ENCODE measurements around the gene SNX27.

Gene SNX27

DNA sequence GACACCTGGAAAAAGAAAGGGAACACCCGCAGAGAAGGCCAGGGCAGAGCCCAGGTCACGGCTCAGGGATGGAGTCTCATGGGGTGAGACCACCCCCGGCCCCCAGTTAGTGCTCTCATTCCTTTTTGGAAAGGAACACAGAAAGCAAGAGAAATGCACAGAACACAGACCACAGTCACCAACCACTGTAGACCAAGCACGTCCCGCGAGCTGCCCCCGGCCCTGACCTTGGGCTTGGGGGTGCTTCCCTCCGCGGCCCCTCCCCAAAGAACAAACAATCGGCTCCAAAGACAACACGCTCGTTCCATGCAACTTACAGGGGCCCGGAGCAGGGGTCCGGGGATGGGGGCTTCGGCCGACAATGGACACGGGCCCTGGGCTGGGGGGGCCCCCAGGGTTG is 92.0 kb downstream of the SNX27 start:
- no peak for DNase-seq

DNA sequence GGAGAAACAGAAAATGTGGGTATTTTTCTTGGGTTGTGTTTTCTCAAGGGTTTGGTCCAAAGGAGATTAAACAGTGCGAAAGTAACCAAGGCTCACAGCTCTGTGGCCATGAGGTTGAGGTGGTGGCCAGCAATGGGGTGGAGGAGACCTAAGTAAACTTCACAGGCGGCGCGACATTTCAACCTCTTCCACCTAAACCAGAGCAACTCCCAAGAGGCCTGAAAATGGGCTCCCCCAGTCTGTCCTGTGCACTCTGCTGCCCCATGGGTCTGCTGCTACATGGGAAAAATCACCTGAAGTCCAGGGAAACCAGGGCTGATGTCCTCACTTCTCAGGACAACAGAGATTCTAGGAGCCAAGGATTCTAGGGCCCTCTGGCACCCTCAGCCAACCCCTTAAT is 92.4 kb downstream of the SNX27 start:
- no peak for DNase-seq

DNA sequence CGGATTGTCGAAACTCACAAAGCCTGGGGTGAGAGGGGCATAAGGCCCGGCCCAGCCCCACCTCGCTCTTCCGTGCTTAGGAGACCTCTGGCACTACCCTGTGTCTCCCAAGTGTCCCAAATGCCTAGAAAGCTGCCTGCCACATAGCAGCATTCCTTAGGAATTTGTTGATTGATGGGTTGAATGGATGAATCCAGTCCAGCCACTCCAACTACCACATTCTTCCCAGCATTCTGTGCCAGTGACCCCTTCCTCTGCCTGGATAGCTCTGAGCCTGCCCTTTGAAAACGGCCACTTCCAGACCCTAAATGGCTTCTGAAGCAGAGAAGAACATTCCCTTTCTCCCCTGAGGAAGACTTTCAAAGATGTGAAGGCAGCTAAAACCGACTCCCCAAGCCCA is 93.3 kb downstream of the SNX27 start:
- no peak for DNase-seq

DNA sequence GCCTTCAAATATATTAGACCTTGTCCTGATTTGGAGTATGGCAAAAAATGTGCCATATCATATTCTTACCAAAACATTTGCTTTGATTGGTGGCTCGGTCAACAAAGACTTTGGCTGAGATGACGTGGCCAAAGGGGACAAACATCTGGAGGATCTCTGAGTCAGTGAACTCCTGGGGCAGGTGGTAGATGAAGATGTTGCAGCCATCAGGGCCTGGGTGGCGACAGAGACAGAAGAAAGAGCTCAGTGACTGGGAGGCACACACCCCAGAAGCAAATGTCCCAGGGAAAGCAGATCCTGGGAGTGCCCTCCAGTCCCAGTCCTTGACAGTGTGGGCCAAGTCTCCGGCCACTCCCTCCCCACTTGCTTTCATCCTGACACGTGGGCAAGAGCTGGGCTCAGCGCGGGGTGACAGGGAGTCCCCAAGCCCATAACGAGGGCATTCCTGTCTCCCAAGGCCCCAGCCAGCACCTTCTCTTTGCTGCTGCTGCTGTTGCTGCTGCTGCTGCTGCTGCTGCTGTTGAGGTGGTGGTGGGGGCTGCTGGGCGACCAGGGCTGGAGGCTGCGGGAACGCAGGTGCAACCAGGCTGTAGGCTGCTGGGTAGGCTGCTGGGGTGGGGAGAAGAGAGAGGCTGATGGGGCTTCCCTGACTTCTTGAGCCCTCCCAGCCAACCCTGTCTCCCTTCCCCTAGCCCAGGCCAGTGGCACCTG is 94.1 kb downstream of the SNX27 start:
- DNase-seq = no peak

DNA sequence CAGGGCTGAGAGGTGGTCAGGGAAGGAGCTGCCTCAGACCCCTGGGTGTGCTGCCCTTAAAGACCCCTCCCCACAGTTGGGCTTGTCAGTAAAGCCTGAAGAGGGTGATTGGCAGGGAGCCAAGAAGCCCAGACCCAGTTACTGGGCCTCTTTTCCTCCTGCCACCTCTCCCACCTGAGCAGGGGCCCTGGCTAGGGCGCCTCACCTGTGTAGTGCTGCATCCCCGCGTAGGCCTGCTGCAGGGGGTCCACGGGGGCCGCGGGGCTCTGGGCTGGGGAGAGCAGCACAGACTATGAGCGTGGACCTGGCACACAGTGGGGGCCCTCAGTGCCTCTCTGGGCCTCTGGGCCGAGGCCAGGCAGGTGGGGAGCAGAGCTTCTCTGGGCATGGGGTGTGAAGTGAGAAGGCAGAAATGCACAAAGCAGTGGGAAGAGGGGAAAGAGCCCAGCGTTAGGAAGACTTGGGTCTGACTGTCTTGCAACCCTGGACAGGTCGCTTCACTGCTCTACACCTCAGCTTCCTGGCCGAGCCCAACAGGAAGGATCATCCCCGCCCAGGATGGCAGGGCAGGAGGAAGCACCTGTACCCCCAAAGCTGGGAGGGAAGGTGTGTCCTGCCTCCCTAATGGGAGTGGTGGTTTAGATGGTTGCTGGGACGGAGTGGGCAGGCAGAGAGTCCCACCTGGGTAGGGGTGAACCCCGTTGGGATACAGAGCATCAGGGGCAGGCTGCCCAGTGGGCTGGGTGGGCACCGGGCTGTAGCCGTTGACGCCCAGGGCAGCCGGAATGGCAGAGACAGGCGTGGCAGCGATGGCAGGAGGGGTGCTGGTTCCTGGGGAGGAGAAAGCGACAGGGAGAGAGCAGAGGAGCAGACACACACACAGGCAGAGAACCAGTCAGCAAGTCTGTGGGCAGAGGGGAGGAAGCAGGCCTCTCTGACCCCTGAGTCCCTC is 94.9 kb downstream of the SNX27 start:
- DNase-seq = no peak

DNA sequence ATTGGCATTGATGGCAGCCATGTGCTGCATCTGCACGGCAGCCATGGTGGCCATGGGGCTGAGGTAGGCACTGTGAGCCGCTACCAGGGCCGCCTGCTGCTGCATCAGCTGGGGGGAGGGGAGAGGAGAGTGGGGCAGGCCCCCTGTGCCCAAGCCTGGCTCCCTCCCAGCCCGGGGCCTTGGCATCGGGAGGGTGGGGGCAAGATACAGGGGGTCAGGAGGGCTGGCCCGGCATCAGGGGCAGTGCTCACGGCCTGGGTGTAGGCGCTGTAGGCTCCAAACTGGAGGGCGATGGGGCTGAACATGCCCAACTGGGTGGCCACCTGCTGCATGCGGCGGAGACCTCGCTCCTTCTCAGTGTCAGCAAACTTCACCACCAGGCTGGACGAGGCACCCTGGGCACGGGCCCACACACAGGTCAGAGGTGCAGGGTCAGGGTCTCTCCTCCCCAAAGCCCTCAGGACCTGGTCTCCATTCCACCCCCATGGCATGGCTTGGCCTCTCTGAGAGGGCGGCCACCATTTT is 95.8 kb downstream of the SNX27 start:
- DNase-seq = no peak

DNA sequence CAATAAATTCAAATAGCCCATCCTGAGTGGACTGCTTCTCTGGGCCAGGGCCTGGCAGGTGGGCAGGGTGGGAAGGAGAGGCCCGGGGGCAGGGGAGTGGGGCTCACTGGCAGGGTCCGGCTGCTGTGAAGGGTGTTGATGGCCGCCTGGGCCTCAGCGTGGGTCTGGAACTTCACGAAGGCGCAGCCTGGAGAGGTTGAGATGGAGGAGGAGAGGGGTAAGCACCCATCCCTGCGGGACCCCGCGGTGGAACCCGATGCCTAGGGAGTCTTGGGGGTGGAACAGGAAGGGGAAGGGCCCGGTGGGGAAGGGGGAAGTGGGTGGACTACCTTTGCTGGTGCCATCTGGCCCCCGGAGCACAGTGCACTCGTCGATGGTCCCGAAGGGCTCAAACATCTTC is 97.0 kb downstream of the SNX27 start:
- DNase-seq = no peak

DNA sequence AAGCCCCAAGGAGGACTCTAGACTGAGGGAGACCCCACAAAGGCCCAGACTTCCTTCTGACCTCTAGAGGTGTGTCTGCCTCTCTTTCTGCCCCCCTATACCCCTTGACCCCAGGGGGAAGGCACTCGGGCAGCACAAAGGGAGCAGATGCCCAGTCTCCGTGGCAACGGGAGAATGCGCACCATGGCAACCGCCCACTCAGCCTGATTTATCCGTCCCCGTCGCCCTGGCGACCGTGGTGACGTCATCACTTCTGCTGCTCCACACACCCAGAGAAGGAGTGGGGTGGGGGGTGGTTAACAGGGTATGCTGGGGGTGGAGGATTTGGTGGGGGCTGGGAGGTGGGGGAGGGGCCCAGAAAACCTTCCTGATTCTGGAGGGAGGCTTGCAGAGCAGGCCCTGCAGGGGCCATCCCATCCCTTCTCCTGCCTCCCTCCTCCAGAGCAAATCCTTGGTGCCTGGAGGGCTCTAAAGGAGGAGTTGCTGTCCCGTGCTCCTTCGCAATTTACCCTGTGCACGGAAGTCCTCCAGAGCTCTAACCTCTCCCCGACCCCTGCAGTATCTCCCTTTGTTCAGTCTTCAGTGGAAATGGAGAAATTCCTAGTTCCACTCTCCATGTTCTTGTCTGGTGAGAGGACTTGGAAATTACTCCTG is 98.5 kb downstream of the SNX27 start:
- peak in 49 of 56 donors; percentile 9 to 92 (median 71) for DNase-seq

DNA sequence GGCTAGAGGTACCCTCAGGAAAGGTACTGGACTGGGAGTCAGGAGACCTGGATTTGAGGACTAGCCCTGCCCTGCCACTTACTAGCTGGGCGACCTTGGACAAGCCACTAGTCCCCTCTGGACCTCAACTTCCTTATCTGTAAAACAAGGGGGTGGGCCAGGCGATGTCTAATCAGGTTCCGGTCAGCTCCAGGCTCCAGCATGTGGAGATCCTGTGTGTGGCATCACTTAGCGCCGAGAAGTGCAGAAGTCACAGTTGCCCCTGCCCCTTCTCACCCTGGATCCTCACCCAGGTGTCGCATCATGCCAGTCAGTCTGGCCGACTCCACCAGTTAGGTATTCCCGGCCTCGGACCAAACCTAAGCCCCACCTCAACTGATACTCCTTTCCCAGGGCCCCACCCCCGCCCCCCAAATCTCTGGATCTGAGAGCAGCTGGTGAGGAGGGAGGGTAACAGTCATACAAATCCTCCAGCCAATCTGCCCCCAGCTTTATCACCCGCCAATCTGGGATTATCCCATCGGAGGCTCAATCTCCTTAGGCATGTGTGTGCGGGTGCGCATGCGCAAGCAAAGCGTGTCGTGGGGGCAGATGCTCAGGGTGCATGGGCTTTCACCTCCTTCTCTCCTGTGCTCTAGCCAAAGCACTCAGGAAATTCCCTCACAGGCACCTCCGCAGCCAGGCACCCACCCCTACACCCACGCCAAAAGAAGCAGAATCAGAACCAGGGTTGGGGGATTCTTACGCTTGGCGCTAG is 99.4 kb downstream of the SNX27 start:
- peak in 17 of 56 donors; percentile 12 to 48 (median 36) for DNase-seq

DNA sequence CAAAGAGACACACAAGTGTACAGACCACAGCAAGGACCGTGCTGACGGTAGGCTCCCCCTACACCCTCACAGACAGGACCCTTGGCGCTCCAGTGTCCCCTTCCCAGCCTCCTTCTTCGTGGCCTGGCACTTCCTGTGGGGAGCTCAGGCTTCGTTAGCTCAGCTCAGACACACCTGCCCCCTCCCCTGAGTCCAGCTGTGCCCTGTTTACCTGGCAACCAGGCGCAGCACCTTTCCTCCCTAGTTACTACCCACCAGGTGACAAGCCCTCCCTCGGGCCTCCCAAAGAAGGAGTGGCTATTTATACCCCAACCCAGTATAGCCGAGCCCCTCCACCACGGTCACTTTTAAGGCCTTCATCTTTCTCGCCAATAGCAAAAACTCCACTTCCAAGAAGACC is 100.1 kb downstream of the SNX27 start:
- no peak for DNase-seq

DNA sequence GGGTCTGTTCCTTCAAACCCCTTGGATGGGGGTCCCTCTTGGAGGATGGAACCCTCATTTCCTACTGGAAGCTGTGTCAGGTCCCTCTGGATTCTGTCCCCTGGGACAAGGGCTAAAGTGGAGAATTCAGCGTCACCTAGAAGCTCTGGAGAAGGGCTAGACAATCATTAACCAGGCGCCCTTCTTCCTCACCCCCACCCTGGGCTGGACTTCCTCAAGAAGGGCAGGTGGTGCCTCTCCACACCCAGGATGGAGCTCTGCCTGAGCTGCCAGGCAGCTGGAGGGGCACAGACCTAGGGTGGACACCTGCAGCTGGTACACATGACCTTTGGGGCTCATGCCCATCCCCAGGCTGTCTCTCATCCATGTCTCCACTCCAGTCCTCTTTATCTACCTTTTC is 101.2 kb downstream of the SNX27 start:
- DNase-seq = no peak

DNA sequence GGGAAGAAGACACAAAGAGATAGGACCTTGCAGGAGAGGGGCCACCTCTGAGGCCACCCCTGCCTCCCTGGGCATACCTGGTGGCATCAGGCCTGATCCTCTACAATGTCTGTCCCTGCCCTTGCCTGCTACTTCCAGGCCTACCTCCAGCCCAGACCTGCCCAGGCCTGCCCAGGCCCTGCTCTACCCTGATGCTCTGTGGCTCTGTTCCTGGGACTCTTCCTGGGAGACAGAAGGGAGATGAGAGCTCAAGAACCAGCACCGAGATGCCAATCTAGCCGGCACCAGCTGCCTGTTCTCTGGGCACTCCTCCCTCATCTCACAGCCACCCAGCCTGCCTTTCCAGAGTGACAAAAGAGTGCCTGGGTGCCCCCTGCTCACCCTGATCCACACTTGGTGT is 102.0 kb downstream of the SNX27 start:
- no peak for DNase-seq

DNA sequence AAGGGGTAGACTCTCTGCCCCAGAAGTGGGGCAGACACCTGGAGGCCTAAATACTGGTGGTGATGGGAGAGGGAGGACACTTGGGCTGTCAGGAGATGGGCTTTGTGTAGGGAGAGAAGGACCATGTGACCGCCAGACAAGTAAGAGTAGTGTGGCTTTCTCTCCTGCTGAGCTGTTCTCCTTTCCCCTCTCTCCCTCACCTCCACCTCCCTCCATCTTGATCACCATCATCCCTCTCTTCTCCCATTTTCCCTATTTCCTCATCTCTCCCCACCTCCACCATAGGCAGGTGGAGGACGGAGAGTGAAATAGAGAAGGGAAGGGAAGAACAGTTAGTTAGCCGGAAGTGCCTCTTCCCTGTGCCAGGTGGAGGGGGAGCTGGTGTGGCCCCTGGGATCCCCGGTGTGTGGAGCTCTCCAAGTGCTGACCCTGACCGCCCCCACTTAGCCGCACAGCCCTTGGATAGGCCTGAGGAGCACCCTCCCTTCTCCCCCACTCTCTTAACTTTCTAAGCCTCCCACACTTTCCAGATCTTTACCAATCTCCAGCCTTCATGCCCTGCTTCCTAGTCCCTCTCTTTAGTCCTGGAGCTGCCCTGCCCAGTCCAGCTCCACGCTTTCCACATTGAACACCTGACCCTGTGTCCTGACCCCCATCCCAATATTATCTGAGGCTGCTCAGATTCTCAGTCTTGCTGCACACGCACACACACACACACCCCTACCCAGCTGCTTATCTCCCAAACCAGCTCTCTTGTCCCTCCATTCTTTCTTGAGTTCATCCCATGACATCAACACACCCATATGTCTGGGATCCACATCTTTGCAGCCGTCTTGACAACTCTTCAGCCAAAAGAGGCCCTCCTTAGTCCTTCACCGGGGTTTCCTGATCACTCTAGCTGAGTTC is 103.2 kb downstream of the SNX27 start:
- no peak for DNase-seq

DNA sequence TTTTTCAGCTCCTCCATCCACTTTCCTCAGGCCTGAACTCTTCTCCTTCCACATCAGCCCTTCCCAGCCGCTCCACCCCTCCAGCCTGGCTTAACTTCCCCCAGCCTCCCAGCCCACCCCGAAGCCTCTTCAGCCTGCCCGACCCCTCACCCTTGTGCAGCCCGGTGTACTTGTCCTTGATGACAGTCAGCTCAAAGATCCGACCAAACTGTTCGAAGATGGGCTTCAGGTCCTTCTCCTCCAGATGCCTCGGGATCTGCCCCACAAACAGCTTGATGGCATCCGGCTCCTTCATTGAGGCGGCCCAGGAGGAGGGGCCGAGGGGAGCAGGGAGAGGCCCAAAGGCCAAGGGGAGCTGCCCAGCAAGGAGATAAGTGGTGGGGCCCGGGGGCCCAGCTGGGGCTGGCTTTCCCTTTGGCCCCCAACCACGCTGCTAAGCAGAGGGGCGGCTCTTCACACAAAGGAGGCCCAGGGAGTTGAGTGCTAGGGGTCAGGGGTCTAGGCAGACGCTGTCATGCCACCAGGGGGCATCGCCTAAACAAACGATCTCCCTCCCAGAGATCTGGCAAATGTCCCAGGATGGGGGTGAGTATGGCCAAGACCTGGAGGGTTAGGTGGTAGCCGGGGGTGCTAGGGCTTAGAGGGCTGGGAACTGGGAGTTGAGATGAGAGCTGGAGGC is 104.0 kb downstream of the SNX27 start:
- DNase-seq = peak in 2 of 56 donors; percentile 22 to 28

DNA sequence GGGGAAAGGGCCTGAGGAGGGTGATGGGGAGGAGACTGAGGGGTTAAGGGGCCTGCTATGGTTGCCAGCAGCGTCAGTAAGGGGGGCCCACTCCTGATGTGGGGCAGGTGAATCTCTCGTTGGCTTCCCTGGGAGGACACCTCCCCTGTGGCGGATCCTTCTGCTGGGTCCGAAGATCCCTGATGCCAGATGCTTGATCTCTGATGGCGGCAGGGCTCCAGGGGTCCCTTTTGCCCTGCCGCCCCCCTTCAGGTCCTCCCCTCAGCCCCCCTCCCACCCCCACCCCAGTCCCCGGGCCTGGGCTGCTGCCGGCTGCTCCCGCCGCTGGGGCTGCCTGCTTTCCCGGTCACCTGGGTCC is 104.5 kb downstream of the SNX27 start:
- DNase-seq = no peak

DNA sequence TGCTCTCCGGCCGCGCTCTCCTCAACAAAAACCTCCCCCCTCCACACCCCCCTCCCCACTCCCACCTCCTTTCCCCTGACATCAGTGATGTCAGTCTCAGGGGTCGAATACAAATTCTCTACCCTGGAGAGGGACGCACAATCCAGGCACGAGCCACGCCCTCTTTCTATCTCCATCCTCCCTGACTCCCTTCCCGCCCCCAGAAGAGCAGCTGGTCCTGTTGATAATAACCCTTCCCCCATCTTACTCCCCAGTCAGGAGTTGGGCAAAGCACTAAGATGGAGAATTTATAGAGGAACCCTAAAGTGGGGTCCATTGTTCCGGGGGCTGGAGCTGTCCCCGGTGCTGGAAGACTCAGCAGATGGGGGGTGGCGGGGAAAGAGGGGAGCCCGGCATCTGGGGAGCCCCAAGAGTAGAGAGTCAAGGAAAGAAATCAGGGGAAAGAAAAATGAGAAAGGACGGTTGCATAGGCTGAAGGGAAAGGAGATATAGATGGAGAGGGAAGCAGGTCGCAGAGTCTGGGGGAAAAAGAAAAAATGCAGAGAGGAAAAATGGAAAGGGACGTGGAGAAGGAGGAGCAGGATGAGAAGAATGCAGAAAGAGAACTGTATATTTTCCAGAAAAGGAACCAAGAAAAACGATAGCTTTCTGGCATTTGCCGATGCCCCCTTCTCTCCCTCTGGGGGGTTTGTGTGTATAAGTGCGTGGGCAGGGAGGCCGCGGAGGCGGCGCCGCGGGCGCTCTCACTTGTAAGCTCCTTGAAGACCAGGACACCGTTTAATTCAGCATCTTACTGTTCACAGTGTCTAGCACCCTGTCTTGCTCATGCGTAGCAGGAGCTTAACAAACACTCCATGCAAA is 105.2 kb downstream of the SNX27 start, which contains the start of gene CELF3:
CELF3 (minus strand) TSS at position 33 of the 861 bp plus-strand sequence. CDS start 783 bp downstream, outside the sequence.
- peak in 46 of 56 donors; percentile 18 to 84 (median 53) for DNase-seq

DNA sequence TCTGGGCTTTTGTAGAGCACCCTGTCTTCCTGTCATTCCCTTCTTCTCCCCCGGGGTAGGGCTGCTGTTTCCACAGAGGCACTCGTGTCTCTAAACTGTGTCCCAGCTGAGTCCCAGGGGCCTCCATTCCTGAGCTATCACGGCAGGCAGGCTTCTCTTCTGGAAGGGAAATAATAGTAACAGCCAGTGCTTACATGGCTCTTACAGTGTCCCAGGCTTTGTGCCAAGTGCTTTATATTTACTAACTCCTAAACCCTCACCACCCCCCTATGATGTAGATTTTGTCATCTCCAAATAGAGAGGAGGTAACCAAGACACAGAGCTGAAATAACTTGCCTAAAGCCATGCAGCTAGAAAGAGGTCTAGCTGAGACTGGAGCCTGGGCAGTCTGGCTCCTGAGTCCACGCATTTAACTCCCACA is 106.2 kb downstream of the SNX27 start:
- DNase-seq = peak in 3 of 56 donors; percentile 11 to 29 (median 16)

DNA sequence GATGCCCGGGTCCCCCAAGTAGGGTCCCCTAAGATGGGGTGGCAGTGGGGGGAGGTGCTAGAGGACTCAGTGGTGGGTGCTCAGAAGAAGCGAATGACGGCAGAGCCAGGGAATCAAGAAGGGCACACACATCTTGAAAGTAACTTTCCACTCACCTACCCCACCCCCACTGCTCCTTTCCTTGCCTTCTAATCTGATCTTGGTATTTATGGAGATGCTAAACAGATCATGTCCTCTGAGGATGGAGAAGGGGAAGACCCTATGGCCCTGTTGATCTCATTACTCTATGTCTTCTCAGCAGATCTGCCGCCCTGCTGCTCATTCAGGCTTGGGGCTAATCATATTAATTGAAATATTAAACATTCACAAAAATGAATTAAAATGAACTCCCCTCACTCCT is 106.8 kb downstream of the SNX27 start:
- no peak for DNase-seq

Measured in amygdala (tissue), 56 donors.